GM18870 (cell line): ENCODE results near the gene TPSAB1.
"Not testable (repeated sequence)": the region's sequence is repeated elsewhere in the genome, so short reads cannot be mapped to it uniquely, and the experiment has no call there.

ENCODE experiments used
- ATAC-seq: cut with Tn5 transposase; IDR thresholded peaks from one replicate; pipeline ENCODE4 v1.9.1; 2021; ENCODE audit warnings: moderate library complexity; ENCODE audit not compliant: unreplicated experiment

Gene TPSAB1

GRCh38 chr16:1240436-1240835, at the start of gene TPSAB1:
Gene TPSAB1 (plus strand): TSS chr16:1240705. CDS start chr16:1240939, 234 bp downstream.
- ATAC-seq: not testable (repeated sequence)

GRCh38 chr16:1190789-1191188, 49.7 kb upstream of the TPSAB1 start:
- ATAC-seq: not testable (repeated sequence)

- ATAC-seq: no peak
Observed at GRCh38 chr16:1192384-1193073, 48.0 kb upstream of the TPSAB1 start.

GRCh38 chr16:1193143-1193824, 47.2 kb upstream of the TPSAB1 start:
- ATAC-seq: no peak

DNA sequence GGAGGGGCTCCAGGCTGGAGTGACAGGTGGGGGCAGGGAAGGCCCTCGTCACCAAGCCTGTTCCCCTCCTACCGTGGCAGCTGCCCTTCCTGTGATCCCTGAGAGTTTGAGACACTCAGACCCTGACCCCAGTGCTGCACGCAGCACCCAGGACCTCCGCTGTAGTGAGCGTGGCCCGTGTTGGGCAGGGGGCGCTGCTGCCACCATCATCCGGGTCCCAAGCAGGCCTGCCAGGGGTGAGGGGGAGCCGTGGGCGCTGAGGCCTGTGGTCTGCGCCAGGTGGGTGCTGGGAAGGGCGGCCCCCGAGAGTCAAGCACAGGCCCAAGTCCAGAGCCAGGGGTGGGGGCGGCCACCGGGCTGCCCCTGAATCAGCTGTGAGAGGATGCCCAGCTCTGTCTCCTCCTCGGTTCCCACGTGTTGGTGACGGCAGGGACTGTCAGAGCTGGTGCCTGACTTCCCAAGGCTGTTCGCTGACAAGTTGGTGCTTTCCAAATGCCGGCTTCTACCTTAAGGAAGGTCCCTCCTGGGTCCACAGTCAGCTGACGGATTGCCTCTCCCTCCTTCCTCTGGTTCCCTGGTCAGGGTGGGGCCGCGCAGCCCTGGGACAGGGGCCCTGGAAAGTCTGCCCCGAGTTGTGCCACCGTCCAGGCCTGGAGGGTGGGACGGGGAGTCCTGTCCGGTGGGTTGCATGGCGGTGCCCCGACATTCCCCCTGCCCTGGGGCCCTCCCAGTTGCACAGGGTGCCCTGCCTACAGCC, 46.5 kb upstream of the TPSAB1 start:
- ATAC-seq: no peak

DNA sequence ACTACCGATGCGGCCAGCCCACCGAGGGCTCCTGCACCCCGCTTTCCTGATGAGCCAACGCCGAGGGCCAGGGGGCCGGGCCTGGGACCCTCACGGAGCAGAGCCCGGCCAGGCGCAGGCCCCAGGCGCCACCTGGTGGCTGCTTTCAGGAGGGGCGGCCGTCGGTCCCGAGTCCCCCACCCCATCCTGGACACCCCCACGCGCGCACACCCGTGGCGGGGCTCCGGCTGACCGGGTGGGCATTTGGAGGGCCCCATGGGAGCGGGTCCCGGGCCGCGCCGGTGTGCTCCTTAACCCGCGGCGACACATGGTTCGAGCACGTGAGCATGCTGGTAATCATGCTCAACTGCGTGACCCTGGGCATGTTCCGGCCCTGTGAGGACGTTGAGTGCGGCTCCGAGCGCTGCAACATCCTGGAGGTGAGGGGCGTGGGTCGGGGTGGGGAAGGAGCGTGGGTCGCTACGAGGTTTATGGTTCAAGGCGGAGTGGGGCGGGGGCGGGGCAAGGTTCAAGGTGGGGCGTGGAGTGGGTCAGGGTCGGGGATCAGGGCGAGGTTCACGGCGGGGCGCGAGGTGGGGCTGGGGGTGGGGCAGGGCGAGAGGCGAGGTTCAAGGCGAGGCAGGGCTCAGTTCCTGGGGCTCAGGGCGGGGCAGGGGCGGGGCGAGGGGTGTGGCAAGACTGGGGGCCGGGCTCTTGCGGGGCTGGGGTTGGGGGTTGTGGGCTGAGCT, 45.7 kb upstream of the TPSAB1 start:
- no peak for ATAC-seq

DNA sequence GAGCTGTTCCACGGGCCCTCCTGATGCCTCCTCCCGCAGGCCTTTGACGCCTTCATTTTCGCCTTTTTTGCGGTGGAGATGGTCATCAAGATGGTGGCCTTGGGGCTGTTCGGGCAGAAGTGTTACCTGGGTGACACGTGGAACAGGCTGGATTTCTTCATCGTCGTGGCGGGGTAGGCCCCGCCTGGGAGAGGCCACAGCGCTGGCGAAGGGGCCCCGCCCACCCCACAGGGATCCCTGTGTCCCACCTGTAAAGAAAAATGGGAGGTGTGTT, 45.2 kb upstream of the TPSAB1 start:
- no peak for ATAC-seq

GRCh38 chr16:1196494-1196893, 44.0 kb upstream of the TPSAB1 start:
- ATAC-seq: no peak

GRCh38 chr16:1197237-1197866, 43.2 kb upstream of the TPSAB1 start:
- ATAC-seq: no peak

GRCh38 chr16:1198194-1198593, 42.3 kb upstream of the TPSAB1 start:
- no peak for ATAC-seq

GRCh38 chr16:1198671-1199346, 41.7 kb upstream of the TPSAB1 start:
- ATAC-seq: not testable (repeated sequence)

GRCh38 chr16:1199347-1200013, 41.0 kb upstream of the TPSAB1 start:
- ATAC-seq: no peak

DNA sequence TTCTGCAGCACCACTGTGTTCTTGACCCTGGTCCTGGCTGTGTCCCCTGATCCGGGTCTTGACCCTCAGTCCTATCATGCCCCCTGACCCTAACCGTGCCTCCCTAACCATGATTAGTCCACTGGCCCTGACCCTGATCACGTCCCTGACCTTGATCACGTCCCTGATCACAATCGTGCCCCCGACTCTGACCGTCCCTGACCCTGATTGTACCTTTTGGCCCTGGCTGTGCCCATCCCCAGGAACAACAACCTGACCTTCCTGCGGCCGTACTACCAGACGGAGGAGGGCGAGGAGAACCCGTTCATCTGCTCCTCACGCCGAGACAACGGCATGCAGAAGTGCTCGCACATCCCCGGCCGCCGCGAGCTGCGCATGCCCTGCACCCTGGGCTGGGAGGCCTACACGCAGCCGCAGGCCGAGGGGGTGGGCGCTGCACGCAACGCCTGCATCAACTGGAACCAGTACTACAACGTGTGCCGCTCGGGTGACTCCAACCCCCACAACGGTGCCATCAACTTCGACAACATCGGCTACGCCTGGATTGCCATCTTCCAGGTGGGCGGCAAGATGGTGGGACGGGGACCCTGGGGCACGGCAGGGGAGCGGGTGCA, 40.4 kb upstream of the TPSAB1 start:
- ATAC-seq: no peak

DNA sequence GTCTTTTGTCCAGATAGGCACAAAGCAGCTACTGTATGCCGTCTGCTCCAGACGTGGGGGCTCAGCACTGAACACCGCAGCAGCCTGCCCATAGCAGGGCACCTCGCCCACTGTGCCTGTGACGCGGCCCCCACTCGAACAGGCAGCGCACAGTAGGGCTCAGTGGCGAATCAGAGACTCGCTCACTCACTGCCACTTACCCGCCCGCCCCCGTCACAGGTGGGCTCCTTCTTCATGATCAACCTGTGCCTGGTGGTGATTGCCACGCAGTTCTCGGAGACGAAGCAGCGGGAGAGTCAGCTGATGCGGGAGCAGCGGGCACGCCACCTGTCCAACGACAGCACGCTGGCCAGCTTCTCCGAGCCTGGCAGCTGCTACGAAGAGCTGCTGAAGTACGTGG, 39.1 kb upstream of the TPSAB1 start:
- ATAC-seq: no peak

DNA sequence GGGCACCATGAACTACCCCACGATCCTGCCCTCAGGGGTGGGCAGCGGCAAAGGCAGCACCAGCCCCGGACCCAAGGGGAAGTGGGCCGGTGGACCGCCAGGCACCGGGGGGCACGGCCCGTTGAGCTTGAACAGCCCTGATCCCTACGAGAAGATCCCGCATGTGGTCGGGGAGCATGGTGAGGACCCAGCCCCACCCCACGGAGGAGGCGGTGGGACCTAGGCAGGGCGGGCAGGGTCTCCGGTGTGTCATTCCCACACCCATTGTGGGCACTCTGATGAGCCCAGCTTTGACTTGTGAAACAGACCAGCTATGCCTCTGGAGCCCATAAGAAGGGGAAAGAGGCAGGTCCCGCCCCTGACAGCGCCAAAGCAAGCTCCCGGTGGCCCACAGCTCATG, 38.2 kb upstream of the TPSAB1 start:
- ATAC-seq: no peak

DNA sequence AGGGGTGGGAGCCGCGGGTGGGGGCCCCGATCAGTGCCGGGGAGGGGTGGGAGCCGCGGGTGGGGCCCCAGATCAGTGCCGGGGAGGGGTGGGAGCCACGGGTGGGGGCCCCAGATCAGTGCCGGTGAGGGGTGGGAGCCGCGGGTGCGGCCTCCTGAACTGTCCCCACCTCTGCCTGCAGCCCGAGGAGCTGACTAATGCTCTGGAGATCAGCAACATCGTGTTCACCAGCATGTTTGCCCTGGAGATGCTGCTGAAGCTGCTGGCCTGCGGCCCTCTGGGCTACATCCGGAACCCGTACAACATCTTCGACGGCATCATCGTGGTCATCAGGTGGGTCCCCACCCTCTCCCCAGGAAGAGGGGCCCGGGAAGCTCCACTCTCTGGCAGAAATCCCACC, 35.6 kb upstream of the TPSAB1 start:
- no peak for ATAC-seq

DNA sequence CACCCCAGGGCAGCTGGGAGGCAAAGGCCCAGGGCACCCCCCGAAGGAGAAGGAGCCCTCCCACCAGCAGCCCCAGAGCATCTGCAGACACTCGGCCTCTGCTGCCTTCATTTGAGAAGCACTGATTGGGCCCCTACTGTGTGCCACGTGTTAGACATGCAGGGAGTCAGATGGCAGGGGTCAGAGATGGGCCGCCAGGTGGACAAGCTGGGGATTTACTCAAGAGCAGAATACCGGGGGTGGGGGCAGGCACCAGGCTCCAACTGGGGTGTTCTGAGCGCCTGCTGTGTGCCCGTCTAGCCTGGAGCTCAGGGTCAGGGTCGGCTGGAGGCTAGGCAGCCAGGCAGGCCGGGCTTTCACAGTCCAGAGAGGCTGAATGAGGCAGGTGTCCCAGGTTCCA, 34.2 kb upstream of the TPSAB1 start:
- no peak for ATAC-seq

DNA sequence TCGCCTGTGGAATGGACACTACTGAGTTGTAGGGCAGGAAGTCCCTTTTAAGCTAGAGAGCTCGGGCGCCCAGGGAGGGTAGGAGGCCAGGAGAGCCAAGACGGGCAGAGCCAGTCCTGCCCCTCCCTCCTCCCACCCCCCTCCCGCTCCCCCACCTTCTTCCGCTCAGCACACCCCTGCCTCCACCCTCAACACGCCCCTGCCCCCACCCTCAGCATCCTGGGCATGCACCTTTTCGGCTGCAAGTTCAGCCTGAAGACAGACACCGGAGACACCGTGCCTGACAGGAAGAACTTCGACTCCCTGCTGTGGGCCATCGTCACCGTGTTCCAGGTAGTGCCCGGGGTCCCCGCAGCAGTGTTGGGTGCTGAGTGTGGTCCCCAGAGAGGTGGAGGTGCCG, 33.7 kb upstream of the TPSAB1 start:
- no peak for ATAC-seq

DNA sequence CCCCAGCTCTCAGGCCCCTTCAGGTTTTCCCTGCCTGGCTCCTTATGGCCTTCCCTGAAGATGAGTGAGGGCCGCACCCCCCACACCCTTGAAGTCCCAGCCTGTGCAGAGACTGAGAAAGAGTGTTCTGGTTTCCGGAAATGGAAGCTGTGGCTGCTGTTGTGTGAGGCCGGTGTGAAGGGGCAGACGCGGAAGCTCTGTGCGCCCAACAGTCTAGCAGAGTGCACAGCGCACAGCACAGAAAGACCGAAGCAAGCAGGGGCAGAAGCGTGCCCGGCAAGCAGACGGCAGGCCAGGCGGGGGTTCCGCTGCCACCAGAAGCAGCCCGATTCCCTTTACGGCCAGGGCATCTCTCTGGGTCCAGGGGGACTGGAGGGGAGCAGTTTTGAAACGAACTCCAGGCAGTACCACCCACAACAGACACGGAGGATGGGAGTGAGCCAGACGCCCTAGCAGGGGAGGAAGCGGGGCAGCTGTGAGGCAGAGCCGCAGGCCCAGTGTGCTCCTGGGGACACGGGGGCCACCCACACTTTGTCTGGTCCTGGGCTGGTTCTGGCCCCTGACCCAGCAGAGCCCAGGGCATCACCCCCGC, 32.2 kb upstream of the TPSAB1 start:
- ATAC-seq: no peak
